IPS-18a (cell line): ENCODE results near the gene ARHGAP10.
"Not testable (repeated sequence)": the region's sequence is repeated elsewhere in the genome, so short reads cannot be mapped to it uniquely, and the experiment has no call there.

Experiments used
- H3K27ac ChIP-seq: one replicate; pipeline ENCODE4 v1.5.1; 2013; ENCODE audit warnings: low read length
- H3K27me3 ChIP-seq: one replicate; pipeline ENCODE4 v1.6.1; 2013; ENCODE audit warnings: mild to moderate bottlenecking, low read length; ENCODE audit not compliant: control insufficient read depth, insufficient read depth
- H3K36me3 ChIP-seq: one replicate; pipeline ENCODE4 v1.6.1; 2013; ENCODE audit warnings: low read depth, low read length; ENCODE audit not compliant: control insufficient read depth
- H3K4me1 ChIP-seq: one replicate; pipeline ENCODE4 v1.6.1; 2013; ENCODE audit warnings: low read depth, low read length; ENCODE audit not compliant: control insufficient read depth
- H3K4me3 ChIP-seq: one replicate; pipeline ENCODE4 v1.5.1; 2013; ENCODE audit warnings: low read length
- H3K9ac ChIP-seq: one replicate; pipeline ENCODE4 v1.6.1; 2013; ENCODE audit warnings: mild to moderate bottlenecking, low read length, moderate library complexity
- H3K9me3 ChIP-seq: one replicate; pipeline ENCODE4 v1.6.1; 2013; ENCODE audit warnings: low read depth, low read length; ENCODE audit not compliant: control insufficient read depth

ARHGAP10 gene

DNA sequence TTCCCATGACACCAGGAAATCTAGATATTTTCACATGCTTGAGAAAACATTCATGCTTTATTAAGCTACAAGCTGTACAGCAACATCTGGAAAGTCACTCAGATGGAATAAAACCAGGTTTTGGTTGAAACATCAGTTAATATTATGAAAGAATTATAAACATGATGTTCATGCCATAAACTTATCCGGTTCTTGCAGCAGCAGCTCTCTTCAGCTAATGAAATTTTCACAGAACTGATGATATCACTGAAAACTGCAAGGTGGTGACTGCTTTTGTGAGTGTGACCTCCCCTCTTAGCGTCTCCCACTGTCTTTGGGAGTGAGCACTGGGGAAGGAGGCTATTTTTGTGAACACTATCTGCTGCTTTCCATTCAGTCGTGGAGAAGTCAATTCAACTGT lies 56.9 kb downstream of the ARHGAP10 start:
- H3K36me3 ChIP-seq = no peaks in the 10 kb centered on the region
- H3K9me3 ChIP-seq = no peaks in the 10 kb centered on the region
- no peaks in the 10 kb centered on the region for H3K27me3 ChIP-seq
- no peak overlapping the region for H3K9ac ChIP-seq
- H3K4me1 ChIP-seq = peaks cover 3% of the 10 kb centered on the region
- H3K4me3 ChIP-seq = no peak overlapping the region
- H3K27ac ChIP-seq = no peak overlapping the region

DNA sequence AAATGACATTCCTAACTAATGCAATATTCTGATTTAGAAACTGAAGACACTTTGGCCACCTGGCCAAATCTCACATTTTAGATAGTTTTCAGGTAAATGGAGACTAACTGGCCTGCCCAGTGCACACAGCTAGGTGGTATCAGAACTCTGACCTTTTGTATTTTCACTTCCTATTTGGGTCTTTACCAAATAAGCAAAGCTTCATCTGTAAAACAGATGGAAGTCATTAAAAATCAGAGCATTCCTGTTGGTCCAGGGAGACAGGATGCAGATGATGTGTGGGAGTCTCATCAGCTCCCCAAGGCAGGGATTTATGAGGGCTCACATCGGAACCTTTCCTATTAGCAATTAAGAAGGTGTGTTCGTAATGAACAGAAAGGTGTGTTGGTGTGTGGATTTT lies 57.7 kb downstream of the ARHGAP10 start:
- Histone ChIP-seq H3K9me3 (no peaks in the 10 kb centered on the region), H3K4me1 (peaks cover 3% of the 10 kb centered on the region), H3K36me3 (no peaks in the 10 kb centered on the region), H3K9ac (no peak overlapping the region), H3K4me3 (no peak overlapping the region), H3K27ac (no peak overlapping the region), H3K27me3 (no peaks in the 10 kb centered on the region)

DNA sequence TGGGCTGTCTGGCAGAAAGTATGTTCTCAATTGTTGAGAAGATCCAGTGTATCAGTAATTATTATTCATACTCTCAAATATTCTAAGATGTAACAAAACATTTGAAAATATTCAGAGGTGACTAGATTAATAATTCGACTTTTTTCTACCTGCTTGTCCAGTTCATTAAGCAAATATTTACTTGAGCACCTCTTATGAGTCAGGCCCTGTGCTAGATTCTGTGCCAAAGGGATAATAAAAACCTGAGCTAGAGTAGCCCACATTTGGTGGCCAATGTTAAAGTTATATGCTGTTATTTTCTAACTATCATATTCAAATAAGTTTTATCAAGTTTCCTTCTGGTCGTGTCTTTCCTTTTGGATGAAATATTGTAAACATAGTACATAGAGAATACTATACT lies 58.5 kb downstream of the ARHGAP10 start:
- Histone ChIP-seq H3K9me3 (no peaks in the 10 kb centered on the region), H3K36me3 (no peaks in the 10 kb centered on the region), H3K9ac (no peak overlapping the region), H3K4me1 (peaks cover under 1% of the 10 kb centered on the region), H3K27ac (no peak overlapping the region), H3K27me3 (no peaks in the 10 kb centered on the region), H3K4me3 (no peak overlapping the region)

- Histone ChIP-seq H3K4me1 (no peaks in the 10 kb centered on the region), H3K4me3 (no peak overlapping the region), H3K36me3 (no peaks in the 10 kb centered on the region)
Observed at GRCh38 chr4:147791341-147791740, 59.5 kb downstream of the ARHGAP10 start.

GRCh38 chr4:147791865-147792264 lies 60.0 kb downstream of the ARHGAP10 start:
- no peaks in the 10 kb centered on the region for H3K9me3 ChIP-seq
- H3K27me3 ChIP-seq = no peaks in the 10 kb centered on the region
- H3K27ac ChIP-seq = no peak overlapping the region
- H3K4me3 ChIP-seq = no peak overlapping the region
- no peaks in the 10 kb centered on the region for H3K4me1 ChIP-seq
- no peaks in the 10 kb centered on the region for H3K36me3 ChIP-seq
- no peak overlapping the region for H3K9ac ChIP-seq

More at GRCh38 chr4:147791341-147791740, 59.5 kb downstream of the ARHGAP10 start:
- H3K27me3 ChIP-seq = no peaks in the 10 kb centered on the region
- H3K9me3 ChIP-seq = no peaks in the 10 kb centered on the region
- H3K9ac ChIP-seq = no peak overlapping the region
- H3K27ac ChIP-seq = no peak overlapping the region

GRCh38 chr4:147793569-147794313 lies 61.9 kb downstream of the ARHGAP10 start:
- Histone ChIP-seq H3K27me3 (no peaks in the 10 kb centered on the region), H3K4me1 (no peaks in the 10 kb centered on the region), H3K9ac (no peak overlapping the region), H3K4me3 (no peak overlapping the region), H3K9me3 (no peaks in the 10 kb centered on the region), H3K27ac (no peak overlapping the region), H3K36me3 (no peaks in the 10 kb centered on the region)

- Histone ChIP-seq H3K27me3 (no peaks in the 10 kb centered on the region), H3K9me3 (no peaks in the 10 kb centered on the region), H3K9ac (no peak overlapping the region), H3K36me3 (no peaks in the 10 kb centered on the region), H3K27ac (no peak overlapping the region), H3K4me3 (no peak overlapping the region), H3K4me1 (no peaks in the 10 kb centered on the region)
Observed at GRCh38 chr4:147794314-147794680, 62.4 kb downstream of the ARHGAP10 start.

DNA sequence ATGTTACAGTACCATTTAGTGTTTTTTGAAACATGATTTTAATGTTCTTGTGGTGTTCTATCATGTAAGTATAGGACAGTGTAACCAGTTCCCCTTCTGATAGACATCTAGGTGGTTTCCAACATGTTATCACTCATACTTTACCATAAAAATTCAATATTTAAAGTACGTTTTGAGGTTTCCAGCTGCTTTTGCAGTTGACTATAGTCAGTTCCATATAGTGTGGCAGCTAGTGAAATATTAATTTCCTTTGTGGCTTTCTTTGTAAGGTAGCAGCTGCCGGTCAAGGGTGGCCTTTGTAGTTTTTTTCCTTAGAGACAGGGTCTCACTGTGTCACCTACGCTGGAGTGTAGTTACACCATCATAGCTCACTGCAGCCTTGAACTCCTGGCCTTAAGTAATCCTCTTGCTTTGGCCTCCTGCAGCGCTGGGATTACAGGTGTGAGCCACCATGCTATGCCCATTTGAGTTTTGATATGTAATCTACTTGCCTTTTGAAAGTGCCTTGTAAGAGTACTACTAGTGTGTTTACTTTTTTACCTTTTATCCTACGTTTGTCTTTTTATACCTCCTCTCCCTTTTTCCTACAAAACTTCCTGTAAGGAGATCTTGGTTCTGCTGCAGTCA lies 63.0 kb downstream of the ARHGAP10 start:
- Histone ChIP-seq H3K4me1 (peaks cover 3% of the 10 kb centered on the region), H3K4me3 (no peak overlapping the region), H3K36me3 (no peaks in the 10 kb centered on the region), H3K9me3 (no peaks in the 10 kb centered on the region), H3K27ac (no peak overlapping the region), H3K27me3 (no peaks in the 10 kb centered on the region), H3K9ac (no peak overlapping the region)

DNA sequence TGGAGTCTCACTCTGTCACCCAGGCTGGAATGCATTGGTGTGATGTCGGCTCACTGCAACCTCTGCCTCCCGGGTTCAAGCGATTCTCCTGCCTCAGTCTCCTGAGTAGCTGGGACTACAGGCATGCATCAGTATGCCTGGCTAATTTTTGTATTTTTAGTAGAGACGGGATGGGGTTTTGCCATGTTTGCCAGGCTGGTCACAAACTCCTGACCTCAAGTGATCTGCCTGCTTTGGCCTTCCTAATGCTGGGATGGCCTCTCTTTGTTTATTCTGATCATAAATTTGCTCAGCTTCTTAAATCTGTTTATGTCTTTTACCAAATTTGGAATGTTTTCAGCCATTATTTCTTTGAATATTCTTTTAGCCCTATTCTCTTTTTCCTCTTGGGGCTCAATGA lies 67.2 kb downstream of the ARHGAP10 start:
- H3K36me3 ChIP-seq, H3K4me1 ChIP-seq, H3K9ac ChIP-seq, H3K27me3 ChIP-seq, H3K9me3 ChIP-seq, H3K27ac ChIP-seq, H3K4me3 ChIP-seq: not testable (repeated sequence)

DNA sequence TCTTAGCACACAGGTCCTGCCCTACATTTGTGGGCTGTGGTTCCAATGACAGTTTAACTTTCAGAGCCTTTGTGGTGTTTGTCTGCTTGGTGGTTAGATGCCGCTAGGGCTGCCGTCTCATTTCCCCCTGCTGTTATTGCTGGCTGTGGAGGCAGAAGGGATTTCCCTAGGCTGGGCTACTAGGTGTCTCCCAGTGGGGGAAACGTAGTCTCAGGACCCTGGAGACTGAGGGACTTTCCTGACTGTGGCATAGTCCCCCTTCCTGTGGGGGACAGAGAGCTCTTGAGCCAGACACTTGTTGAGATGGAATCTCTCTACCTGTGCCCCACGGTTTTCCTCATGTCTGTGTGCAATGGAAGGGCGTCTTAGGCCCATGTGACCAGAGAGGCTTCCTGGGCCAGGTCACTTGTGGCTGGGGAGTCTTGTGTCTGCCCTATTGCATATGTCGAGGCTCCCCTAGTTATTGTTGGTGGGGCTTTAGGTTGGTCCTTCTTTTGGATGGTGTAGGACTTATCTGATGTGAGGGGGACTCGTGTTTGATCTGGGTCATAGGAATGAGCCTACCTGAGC lies 68.2 kb downstream of the ARHGAP10 start:
- Histone ChIP-seq H3K27ac (no peak overlapping the region), H3K9me3 (no peaks in the 10 kb centered on the region), H3K9ac (no peak overlapping the region), H3K27me3 (no peaks in the 10 kb centered on the region), H3K36me3 (no peaks in the 10 kb centered on the region), H3K4me1 (peaks cover 5% of the 10 kb centered on the region), H3K4me3 (no peak overlapping the region)

GRCh38 chr4:147801820-147802219 lies 69.9 kb downstream of the ARHGAP10 start:
- H3K4me1 ChIP-seq = peaks cover 5% of the 10 kb centered on the region
- no peaks in the 10 kb centered on the region for H3K36me3 ChIP-seq
- no peaks in the 10 kb centered on the region for H3K27me3 ChIP-seq
- no peak overlapping the region for H3K9ac ChIP-seq
- H3K9me3 ChIP-seq = no peaks in the 10 kb centered on the region
- H3K4me3 ChIP-seq = no peak overlapping the region
- H3K27ac ChIP-seq = no peak overlapping the region

- H3K4me3 ChIP-seq = no peak overlapping the region
- H3K27ac ChIP-seq = no peak overlapping the region
- H3K9me3 ChIP-seq = no peaks in the 10 kb centered on the region
- peaks cover 5% of the 10 kb centered on the region for H3K4me1 ChIP-seq
- no peak overlapping the region for H3K9ac ChIP-seq
- H3K27me3 ChIP-seq = no peaks in the 10 kb centered on the region
- no peaks in the 10 kb centered on the region for H3K36me3 ChIP-seq
Observed at GRCh38 chr4:147802346-147802745, 70.5 kb downstream of the ARHGAP10 start.
